ENCODE results near the gene ZSCAN32.

The ZSCAN32 gene

GRCh38 chr16:3356118-3356517 is 44.7 kb downstream of the ZSCAN32 start:
- no peak for DNase-seq

- no peak for DNase-seq
Observed at GRCh38 chr16:3355589-3355988, 45.2 kb downstream of the ZSCAN32 start, which contains the start of gene OR2C1. TSS of gene OR2C1 (plus strand) at chr16:3355889. CDS start at chr16:3355941, 52 bp downstream.

GRCh38 chr16:3349175-3349574 is 51.6 kb downstream of the ZSCAN32 start:
- DNase-seq, result no peak

GRCh38 chr16:3348547-3349167 is 52.1 kb downstream of the ZSCAN32 start:
- DNase-seq, result no peak

- no peak for DNase-seq
Observed at GRCh38 chr16:3347586-3347985, 53.2 kb downstream of the ZSCAN32 start.

- DNase-seq, result no peak
Observed at GRCh38 chr16:3346041-3346440, 54.8 kb downstream of the ZSCAN32 start.
